BJ (cell line): Measurements from ENCODE around the gene ZMYND8. TPM values are rescaled to one million over a fixed set of nuclear protein-coding genes. Genes with fewer than 3 reads are reported as not detected.

Experiments
- CTCF ChIA-PET: fragments of 350-600 bp; formaldehyde crosslinking; extraction: SDS; loops from one replicate; lab custom pipeline; 2021; ENCODE audit warnings: antibody characterized with exemption, inconsistent platforms; lab: Yijun Ruan, JAX
- POLR2A ChIA-PET: fragments of 300-600 bp; sonication (Branson Sonifier 250); formaldehyde crosslinking; extraction: SDS; loops from one replicate; lab custom pipeline; 2021; ENCODE audit warnings: antibody characterized with exemption; lab: Charles Lee
- DNase-seq: peaks from one replicate; pipeline ENCODE4 v3.0.0-alpha.2; 2011; ENCODE audit warnings: low read depth
- H3K27me3 ChIP-seq: 2 replicates; pipeline ENCODE4 v1.6.0; 2011; ENCODE audit warnings: low read length; ENCODE audit not compliant: control insufficient read depth, insufficient read depth
- H3K36me3 ChIP-seq: 2 replicates; pipeline ENCODE4 v1.5.1; 2011; ENCODE audit warnings: low read length; ENCODE audit not compliant: control insufficient read depth, insufficient read depth
- H3K4me3 ChIP-seq: 2 replicates; pipeline ENCODE4 v1.5.1; 2011; ENCODE audit warnings: low read depth, mild to moderate bottlenecking, control low read depth, low read length
- polyA plus RNA-seq: library from polyadenylated mRNA; depleted of rRNA; stranded (reverse); fragments of >200 nt; gene quantifications from 2 replicates; pipeline ENCODE4 v1.2.3, GENCODE V29; 2011
- TF ChIP-seq, protein P1 (sequence below): IDR thresholded peaks from 2 replicates; pipeline ENCODE4 v1.5.1; 2011; ENCODE audit warnings: low read depth, mild to moderate bottlenecking, control low read depth, inconsistent platforms, low read length, moderate library complexity; ENCODE audit not compliant: insufficient read depth

The ZMYND8 gene
- polyA plus RNA-seq, 1 experiment, result 12.7 TPM

DNA sequence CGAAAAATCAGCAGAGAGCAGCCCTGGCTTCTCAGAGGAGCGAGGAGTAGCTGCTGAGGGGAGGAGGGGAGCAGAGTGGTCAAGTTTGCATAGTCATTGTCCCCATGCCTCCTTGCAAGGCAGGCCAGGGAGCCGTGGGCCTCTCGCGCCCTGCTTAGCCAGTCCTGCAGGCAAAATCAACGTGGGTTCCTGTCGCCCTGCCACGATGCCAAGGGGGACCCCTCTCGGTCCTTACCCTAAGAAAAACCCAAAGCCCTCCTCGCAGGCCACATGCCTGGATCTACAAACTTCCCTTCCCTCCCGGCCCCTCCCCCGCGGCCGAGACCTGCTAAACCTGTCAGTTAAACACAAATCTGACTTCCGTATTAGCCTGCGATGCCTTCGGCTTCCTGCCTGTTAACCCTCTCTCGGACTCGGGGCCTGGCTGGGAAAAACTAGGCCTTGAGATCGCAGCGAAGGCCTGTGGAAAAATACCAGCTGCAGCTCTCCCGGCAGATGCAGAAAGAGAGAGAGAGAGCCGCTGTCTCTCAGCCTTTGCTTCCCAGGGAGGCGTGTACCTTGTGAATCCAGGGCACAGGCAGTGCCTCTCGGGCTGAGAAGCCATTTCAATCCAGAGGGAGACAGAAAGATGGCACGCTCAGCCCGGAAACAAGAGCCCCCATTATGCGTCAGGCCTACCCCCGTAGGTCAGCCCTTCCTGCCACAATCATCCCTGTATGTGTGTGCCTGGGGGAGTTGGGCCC, 968 bp upstream of the ZMYND8 start:
- POLR2A ChIA-PET, result interaction anchor here (1.1 kb wide), 1 partner anchor 40 kb away, joined by 6 read pairs; no protein-coding TSS in a partner anchor
- TF ChIP-seq, protein P1, sequence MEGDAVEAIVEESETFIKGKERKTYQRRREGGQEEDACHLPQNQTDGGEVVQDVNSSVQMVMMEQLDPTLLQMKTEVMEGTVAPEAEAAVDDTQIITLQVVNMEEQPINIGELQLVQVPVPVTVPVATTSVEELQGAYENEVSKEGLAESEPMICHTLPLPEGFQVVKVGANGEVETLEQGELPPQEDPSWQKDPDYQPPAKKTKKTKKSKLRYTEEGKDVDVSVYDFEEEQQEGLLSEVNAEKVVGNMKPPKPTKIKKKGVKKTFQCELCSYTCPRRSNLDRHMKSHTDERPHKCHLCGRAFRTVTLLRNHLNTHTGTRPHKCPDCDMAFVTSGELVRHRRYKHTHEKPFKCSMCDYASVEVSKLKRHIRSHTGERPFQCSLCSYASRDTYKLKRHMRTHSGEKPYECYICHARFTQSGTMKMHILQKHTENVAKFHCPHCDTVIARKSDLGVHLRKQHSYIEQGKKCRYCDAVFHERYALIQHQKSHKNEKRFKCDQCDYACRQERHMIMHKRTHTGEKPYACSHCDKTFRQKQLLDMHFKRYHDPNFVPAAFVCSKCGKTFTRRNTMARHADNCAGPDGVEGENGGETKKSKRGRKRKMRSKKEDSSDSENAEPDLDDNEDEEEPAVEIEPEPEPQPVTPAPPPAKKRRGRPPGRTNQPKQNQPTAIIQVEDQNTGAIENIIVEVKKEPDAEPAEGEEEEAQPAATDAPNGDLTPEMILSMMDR, result no peak
- peak; percentile 67 for DNase-seq
- Histone ChIP-seq H3K27me3 (no peaks in the 10 kb centered on the region), H3K4me3 (no peak overlapping the region), H3K36me3 (no peaks in the 10 kb centered on the region)
- CTCF ChIA-PET, result interaction anchor here (2.0 to 8.5 kb wide), 3 partner anchors 27 to 85 kb away, joined by 7 to 68 read pairs (median 26); no protein-coding TSS in a partner anchor

DNA sequence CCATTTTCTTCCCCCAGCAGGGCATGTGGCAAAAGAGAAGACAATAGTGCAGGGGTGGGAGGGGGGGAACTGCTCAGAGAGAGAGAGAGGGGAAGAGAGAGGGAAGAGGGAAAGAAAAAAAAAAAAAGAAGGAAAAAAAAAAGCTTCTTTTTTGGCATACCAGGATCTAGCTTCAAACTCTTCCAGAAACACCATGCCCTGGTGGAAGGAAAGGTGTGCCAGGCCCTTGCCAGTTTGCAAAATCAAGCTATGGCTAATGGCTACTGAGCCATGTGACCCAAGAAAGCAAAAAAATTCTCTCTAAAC, 326 bp downstream of the ZMYND8 start:
- Histone ChIP-seq H3K36me3 (no peaks in the 10 kb centered on the region), H3K27me3 (no peaks in the 10 kb centered on the region), H3K4me3 (no peak overlapping the region)
- TF ChIP-seq, protein P1, result no peak
- ChIA-PET CTCF (interaction anchor here (0.8 to 8.5 kb wide), 5 partner anchors 17 to 84 kb away, joined by 3 to 68 read pairs (median 5); no protein-coding TSS in a partner anchor), POLR2A (interaction anchor here (0.6 to 1.1 kb wide), 5 partner anchors 9 to 248 kb away, joined by 3 to 13 read pairs (median 6); no protein-coding TSS in a partner anchor)
- no peak for DNase-seq

DNA sequence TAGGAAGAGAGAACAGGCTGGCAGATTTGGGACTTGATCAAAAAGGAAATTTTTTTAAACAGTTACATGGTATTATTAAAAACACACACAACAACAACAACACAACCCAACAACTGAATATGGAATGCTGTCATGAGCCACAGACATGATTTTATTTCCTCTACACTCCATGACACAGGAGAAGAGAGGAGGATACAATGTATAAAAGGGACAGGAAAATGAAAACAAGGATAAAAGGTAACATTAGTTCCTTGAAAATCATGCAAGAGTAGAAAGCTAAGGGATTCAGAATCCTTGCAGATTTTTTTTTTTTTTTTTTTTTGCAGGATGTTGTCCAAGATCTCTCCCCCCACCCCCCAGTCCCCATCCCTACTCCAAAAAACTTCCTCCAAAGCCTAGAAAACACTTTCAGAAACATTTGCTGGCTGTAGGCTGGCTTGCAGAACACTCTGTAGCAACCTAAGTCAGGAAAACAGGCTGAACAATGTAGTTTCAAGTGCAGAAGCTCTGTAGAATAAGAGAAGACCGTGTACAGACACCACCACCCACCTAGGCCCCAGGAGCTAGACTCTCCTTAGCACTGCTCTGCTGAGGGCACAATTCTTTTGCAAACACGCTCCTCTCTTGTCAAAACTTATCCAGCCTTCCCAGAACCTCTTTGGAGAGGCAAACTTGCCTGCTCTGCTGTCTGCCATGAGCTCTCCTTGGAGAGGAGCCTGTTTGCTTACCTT, 845 bp downstream of the ZMYND8 start:
- Histone ChIP-seq H3K4me3 (no peak overlapping the region), H3K36me3 (no peaks in the 10 kb centered on the region), H3K27me3 (no peaks in the 10 kb centered on the region)
- POLR2A ChIA-PET, result no interaction called here
- TF ChIP-seq, protein P1, result no peak
- CTCF ChIA-PET, result interaction anchor here (0.8 to 8.5 kb wide), 5 partner anchors 16 to 83 kb away, joined by 3 to 68 read pairs (median 5); no protein-coding TSS in a partner anchor
- DNase-seq, result no peak

DNA sequence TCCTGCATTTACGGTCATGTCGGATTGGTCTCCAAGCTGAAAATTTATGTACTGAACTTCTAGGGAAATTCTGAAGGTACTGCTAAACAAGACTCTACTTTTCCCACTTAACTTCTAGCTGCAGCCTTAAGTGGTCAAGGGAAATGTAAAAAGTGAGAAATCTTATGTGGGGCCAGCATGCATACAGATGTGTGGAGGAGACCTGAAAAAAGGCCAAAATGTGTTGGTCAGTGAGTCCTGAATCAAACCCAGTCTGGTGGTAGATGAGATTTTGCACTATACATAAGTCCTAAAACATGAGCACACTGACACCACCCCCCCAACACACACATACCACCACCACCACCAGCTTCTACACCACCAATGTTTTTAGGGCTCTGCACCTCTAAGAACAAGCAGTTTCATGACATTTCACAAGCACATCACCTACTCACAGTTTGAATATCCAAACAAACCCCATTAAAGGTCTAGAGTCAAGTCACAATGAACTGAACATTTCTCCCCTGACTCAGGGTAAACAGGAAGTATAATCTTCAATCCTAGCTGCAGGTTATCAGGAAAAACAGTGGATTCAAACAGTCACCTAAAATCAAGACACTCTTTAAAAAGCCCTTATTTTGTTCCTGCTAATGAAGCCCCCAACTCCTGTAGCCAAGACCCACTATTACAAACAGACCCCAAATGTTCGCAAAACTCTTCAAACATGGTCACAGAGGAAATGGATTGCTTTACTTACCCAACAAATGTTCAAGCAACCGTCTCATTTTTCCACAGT, 1.6 kb downstream of the ZMYND8 start:
- TF ChIP-seq, protein P1, result no peak
- no peaks in the 10 kb centered on the region for H3K36me3 ChIP-seq
- H3K27me3 ChIP-seq, result no peaks in the 10 kb centered on the region
- CTCF ChIA-PET, result interaction anchor here (1.1 to 8.5 kb wide), 3 partner anchors 15 to 82 kb away, joined by 4 to 68 read pairs (median 5); no protein-coding TSS in a partner anchor
- peak overlapping the region; percentile 11; the same call in 1 of the 2 replicates for H3K4me3 ChIP-seq
- POLR2A ChIA-PET, result interaction anchor here (0.8 kb wide), 1 partner anchor 147 kb away, joined by 4 read pairs; the partner anchor contains the start of gene NCOA3
- no peak for DNase-seq
